ENCODE data around the gene WNT9B. TPM values are rescaled to one million over a fixed set of nuclear protein-coding genes. Genes with fewer than 3 reads are reported as not detected.

The WNT9B gene
- total and polyA plus RNA-seq, 2 of the 13 experiments (the other 11 are each of a cell fraction or from before 2014, with no cell fraction given), result not detected

GRCh38 chr17:46847204-46848191, 3.9 kb upstream of the WNT9B start (continued):
- TF ChIP-seq MLLT10 (CRISPR knock-in tag; IDR thresholded peaks at IDR 0.05) (no peak), ZNF317 (CRISPR knock-in tag; IDR thresholded peaks at IDR 0.05) (peak; percentile 64; the same call in 1 of the 2 replicates), ZFP1 (CRISPR knock-in tag; IDR thresholded peaks at IDR 0.05) (no peak), SIX4 (CRISPR knock-in tag; IDR thresholded peaks at IDR 0.05) (no peak), THYN1 (CRISPR knock-in tag; IDR thresholded peaks at IDR 0.05; ENCODE audit: borderline replicate concordance, low read depth) (no peak), BRF2 (CRISPR knock-in tag; IDR thresholded peaks at IDR 0.05) (no peak), NONO (IDR thresholded peaks at IDR 0.05) (no peak), NONO (CRISPR knock-in tag; conservative IDR thresholded peaks at IDR 0.05) (no peak), TSC22D2 (CRISPR knock-in tag; IDR thresholded peaks at IDR 0.05; ENCODE audit: borderline replicate concordance) (no peak), ZNF12 (CRISPR knock-in tag; IDR thresholded peaks at IDR 0.05) (0 out of 2 replicates have a peak, but pooled peaks have one; percentile 11), HNRNPL (IDR thresholded peaks at IDR 0.05; ENCODE audit: low read depth, low read length) (0 out of 2 replicates have a peak, but pooled peaks have one; percentile 48), TOE1 (CRISPR knock-in tag; IDR thresholded peaks at IDR 0.05) (no peak), ZNF484 (CRISPR knock-in tag; IDR thresholded peaks at IDR 0.05; ENCODE audit: borderline replicate concordance, low read depth) (no peak), ATF7 (IDR thresholded peaks at IDR 0.05) (no peak), ATF7 (CRISPR knock-in tag; IDR thresholded peaks at IDR 0.05) (no peak), ZNF335 (CRISPR knock-in tag; IDR thresholded peaks at IDR 0.05) (0 out of 2 replicates have a peak, but pooled peaks have one; percentile 70), U2AF1 (optimal IDR thresholded peaks at IDR 0.05; ENCODE audit: low read depth, low read length) (peak; percentile 36), ZNF292 (CRISPR knock-in tag; IDR thresholded peaks at IDR 0.05; ENCODE audit: borderline replicate concordance, low read depth) (peak; percentile 53; the same call in 1 of the 2 replicates), KDM1A (CRISPR knock-in tag; IDR thresholded peaks at IDR 0.05) (0 out of 2 replicates have a peak, but pooled peaks have one; percentile 54), ZNF768 (CRISPR knock-in tag; IDR thresholded peaks at IDR 0.05) (peak; percentile 73; the same call in 1 of the 2 replicates), ZBTB8A (CRISPR knock-in tag; IDR thresholded peaks at IDR 0.05; ENCODE audit: borderline replicate concordance, low read depth) (no peak), KLF9 (CRISPR knock-in tag; IDR thresholded peaks at IDR 0.05; ENCODE audit: low read depth) (no peak), BORCS8-MEF2B (CRISPR knock-in tag; IDR thresholded peaks at IDR 0.05) (no peak), TCF12 (IDR thresholded peaks at IDR 0.05) (no peak), TCF12 (CRISPR knock-in tag; IDR thresholded peaks at IDR 0.05) (no peak), DPF2 (CRISPR knock-in tag; IDR thresholded peaks at IDR 0.05; ENCODE audit: borderline replicate concordance, low read depth) (peak; percentile 16; the same call in 1 of the 2 replicates), SALL1 (CRISPR knock-in tag; IDR thresholded peaks at IDR 0.05) (peak; percentile 44; the same call in 1 of the 2 replicates), ZNF547 (CRISPR knock-in tag; IDR thresholded peaks at IDR 0.05) (no peak), GABPA (IDR thresholded peaks at IDR 0.05; ENCODE audit: low read depth, low read length) (no peak), GABPA (CRISPR knock-in tag; IDR thresholded peaks at IDR 0.05; ENCODE audit: low read depth) (peak; percentile 67)
